Activated CD4-positive, alpha-beta T cell treated with anti-CD3 and anti-CD28 coated beads, Interleukin-2, amount 50 U/mL, for 16 hours (primary cell): ENCODE data around the gene NOCT.
"Not testable (repeated sequence)": the region's sequence is repeated elsewhere in the genome, so short reads cannot be mapped to it uniquely, and the experiment has no call there.

Source experiments
- DNase-seq: peaks from one replicate; pipeline ENCODE4 v3.0.0-alpha.2; 2020

The NOCT gene

DNA sequence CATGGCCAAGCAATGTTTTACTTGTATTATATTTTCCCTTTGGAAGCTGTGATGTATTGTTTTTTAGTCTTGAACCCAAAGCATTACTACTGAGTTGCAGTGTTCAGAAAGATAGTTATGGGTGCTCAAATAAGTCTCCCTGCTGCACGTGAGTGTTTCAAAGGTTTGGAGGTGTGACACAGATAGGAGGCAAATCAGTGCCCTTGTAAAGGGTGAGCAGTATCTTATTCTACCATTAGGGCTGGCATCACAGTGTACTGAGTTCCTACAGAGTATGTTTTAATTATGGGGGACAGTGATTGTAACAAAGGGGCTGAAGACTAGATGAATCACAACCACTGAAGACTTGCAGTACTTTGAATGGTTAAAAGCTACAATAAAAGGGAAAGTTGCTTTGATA lies 38.3 kb downstream of the NOCT start:
- DNase-seq, result no peak

DNA sequence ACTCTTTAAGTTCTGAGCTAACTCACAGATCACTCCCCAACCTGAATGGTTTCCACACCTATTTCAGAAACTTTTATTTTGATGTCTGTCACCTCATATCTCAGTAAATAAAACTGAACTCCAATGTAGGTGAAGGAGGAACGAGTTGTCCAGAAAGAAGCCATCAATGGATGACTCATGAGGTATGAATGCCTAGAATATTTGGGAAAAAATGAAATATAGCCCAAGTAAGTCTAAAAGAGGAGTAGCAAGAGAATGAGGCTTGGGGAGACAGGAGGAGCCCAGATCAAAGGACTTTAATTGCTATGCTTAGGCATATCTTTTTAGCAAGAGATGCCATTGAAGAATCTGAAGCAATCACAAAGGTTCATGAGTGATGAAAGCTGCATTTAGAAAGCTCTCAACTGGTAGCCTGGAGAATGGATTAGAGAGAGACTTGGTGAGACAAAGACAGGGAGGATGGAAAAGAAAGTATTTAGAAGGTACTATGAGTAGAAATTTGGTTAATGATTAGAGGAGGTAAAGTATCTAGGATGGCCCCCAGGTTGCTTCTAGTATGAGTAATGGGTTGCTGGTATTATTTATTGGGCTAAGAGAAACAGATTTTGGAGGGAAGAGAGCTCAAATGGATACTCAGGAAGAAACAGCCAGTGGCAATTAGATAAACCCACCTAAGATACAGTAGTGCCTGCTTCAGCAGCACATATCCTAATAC lies 39.4 kb downstream of the NOCT start:
- no peak for DNase-seq

DNA sequence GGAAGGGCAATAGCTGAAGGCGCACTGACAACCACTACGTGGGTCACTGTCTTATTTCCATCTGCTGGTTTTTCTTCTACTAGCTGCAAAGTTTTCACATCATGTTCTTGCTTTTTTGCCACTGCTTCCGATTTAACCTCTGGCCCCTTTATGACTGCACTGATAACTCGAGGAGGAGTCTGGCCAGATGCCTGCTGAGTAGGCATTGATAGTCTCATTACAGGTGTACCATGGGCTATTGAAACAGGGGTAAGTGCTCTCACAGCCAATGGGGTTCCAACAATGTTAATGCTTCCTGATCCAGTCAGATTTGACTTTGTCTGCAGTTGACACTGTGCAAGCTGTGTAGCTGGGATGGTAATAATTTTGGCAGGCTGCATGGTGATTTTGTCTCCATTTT lies 43.4 kb downstream of the NOCT start:
- not testable (repeated sequence) for DNase-seq

DNA sequence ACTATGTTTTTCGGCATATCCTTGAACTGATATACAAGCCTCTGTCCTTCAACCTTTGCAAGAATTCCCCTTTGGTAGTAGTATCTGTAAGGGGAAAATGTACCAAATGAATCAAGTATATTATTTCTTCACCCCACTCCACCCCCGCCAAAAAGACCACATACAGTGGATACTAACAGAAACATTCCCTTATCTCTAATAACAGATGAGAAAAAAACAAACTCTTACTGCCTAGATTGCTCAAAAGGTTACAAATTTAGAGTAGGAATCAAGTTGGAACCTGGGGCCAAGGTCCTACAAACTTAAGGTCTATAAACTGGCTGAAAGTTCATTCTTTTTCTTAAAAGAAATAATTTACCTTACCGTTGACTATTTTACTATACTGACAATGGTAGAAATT lies 45.0 kb downstream of the NOCT start:
- DNase-seq, result no peak

DNA sequence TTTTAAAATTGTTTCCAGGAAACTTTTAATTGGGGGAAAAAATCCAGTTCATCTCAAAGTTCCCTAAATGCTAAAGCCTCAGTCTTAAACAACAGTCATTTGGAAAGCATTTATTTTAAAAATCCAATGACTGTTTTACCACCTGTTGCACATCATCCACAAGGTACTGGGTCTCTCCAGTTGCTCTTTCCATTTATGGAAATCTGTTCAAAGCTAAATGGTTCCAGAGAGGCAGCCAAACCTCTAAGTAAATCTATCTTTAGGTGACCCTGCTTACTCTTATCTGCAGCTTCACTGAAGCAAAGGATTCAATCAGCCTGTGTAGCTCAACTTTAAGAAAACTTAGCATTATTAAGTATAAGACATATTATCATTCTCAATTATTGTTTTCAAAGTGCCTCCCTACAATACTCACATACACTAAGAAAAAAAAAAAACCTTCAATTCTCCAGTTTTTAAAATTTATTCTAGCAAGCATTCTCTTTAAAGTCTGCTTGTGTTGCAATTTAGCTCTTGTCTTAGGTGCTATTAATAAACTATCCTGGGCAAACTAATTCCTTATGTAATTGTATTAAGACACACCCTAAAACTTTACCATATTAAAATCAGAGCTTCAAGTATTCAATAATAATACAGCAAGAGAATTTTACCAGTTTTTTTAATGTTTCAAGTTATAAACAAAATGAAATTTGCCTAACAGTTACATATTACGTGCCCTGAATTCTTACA lies 60.6 kb downstream of the NOCT start:
- DNase-seq, result no peak

DNA sequence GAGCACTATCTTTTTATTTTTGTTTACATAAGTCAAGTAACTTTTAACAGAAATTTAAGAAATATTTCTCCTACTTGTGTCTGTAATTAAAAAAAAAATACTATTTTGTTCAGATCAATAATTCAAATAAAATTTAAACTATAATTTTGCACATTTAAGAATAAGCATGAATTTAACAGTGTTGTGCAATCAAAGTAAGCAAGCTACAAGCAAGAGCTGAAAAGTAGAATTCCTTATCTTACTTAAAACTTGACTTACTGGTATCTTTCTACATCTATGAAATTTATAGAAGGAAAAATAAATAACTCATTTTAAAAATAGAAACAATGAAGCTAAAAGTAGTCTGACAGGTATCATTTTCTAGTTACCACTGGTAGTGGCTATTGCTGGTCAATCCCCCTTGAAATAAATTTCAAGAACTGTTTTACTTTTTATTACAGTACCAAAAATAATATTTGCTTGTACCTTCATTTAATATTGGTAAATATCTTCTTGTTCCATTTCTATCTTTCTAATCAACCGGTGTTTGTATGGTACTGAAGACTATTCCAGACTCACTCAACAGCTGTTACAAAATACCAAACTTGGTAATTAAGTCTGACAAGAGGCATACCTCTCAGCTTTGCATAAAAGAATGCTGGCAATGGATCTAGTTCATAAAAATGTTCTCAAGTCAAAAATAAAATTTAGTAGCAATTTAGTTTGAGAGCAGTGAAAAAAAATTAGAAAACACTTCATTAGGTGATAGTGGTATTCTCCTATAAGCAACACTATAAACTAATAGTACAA lies 62.2 kb downstream of the NOCT start:
- DNase-seq, result no peak

DNA sequence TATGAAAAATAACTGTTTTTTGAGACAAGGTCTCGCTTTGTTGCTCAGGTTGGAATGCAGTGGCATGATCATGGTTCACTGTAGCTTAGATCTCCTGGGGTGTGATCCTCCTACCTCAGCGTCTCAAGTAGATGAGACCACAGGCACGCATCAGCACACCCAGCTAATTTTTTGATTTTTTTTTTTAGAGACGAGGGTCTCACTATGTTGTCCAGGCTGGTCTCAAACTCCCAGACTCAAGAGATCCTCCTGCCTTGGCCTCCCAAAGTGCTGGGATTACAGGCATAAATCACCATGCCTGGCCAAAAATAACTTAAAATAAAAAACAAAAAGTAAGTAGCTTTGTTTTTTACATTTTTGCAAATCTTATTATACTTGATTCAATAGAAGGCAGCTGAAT lies 63.3 kb downstream of the NOCT start:
- no peak for DNase-seq

DNA sequence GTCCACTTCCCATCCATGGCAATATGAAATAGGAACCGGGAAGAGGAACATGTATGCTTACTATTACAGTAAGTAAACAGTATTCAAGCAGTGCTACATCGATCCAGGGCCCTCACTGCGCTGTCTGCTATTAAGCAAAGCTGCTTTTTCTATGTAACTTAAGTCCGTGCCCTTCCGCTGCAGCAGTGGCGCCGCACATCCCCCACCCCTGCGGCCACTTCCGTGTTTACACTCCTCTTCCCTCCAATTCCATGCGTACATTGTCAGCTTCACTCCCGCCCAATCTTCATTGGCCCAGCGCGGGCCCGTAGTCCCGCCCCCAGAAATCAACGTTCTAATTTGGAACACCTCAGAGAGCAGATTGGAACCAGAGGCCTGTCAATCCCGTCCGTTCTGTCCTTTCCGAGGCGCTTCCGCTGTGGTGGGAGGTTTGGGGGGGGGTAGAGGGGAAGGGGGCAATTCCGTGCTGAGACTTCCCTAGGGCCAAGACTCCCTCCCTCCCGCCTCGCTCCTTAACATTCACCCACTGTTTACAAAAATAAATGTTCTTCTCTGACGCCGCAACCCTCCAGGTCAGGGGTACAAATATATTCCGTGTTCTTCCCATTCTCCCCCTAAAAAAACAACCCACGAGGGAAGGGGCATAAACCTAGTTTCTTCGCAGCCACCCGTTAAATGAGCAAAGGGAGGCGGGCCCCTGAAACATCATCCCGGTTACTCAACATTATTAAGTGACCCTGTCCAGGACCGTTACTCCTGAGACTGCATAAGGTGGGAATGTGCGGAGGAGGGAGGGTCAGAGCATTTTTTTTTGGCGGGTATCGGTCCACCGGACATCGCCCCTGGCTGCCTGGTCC lies 67.4 kb downstream of the NOCT start:
- DNase-seq, result peak; percentile 97

DNA sequence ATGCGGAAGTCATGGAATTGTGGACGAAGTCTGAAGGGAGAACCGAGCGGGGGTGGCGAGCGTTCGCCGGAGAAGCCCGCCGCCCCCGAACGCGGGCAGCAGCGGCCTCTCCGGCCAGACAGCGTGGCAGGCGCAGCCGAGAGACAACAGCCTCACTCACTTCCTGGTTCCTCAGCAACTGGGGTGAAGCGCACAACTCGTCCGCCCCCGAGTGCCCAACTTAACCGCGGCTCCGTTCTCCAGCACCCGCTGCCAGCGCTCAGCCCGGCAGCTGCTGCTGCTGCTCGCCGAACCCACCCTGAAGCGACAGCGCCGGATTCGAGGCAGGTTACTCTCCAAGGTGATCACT lies 68.0 kb downstream of the NOCT start:
- peak; percentile 60 for DNase-seq

DNA sequence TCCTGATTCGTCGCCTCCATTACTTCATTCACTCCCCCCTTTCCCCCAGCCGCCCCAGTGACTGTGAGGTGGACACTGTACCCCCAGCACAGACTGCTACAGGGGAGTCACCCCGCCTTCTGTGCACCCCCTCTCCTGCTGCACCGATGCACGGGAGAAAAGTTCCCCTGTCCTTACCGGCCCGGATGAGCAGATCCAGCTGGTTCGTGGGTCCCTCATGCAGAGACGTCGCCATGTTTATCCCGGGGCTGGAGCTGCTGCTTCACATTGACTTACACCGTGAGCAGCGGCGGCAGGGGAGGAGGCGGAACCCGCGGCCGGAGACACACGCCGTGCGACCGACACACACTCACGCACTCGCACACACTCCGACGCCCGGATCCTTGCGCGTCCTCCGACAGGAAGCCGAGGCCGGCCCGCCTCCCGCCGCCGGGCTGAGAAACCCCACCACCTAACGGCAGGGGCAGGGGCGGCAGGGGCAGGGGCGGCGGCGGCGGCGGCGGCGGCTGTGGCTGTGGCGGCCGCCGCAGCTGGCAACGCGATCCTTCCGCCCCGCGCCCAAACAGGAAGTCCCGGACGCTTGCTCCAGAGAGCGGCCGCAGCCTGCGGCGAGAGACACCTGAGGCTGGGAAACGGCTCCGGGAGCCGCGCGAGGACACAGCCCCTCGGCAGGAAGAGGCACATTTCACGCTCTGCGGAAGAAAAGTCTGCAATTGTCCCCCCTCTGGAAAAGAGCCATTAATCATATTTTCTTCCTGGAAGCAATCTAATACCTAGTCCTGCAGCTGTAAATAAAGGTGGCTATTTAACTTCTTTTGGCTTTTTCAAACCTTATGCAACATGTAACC lies 68.6 kb downstream of the NOCT start:
- DNase-seq, result peak; percentile 86

DNA sequence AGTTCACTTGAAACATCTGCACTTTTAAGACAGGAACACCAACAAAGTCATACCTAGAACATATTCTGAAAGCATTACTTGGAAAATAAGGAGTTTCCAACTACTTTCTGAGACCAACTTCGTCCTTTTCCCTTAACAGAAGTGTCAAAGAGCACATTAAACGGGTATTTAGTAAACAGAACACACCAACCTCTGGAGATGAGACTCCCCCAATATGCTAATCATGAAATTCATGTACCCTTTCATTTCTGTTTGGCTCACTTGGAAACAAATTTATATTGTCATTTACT lies 69.2 kb downstream of the NOCT start:
- DNase-seq, result no peak

DNA sequence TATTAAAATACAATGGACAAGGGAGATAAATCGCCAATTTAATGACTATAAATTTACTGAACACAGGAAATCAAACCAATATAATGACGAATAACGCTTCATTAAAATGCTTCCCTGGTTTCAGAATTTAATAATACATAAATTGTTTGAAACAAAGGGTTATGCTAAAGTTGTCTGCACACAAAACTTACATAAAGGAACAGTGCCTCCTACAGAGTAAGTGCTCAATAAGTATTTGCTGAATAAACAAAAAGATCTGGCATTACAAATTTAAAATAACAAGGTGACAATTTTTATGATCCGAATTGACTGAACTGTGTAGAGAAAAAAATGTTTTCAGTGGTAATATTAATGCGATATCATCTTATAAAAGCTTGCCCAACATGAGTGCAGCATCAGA lies 69.6 kb downstream of the NOCT start:
- no peak for DNase-seq

DNA sequence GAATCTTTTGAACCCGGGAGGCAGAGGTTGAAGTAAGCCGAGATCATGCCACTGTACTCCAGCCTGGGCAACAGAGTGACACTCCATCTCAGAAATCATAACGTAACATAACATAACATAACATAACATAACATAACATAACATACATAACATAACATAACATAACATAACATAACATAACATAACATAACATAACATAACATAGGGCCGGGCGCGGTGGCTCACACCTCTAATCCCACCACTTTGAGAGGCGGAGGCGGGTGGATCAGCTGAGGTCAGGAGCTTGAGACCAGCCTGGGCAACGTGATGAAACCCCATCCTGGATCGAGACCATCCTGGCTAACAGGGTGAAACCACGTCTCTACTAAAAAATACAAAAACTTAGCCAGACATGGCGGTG lies 76.7 kb downstream of the NOCT start:
- no peak for DNase-seq
